GM12878 (cell line): ENCODE data around the gene ZG16. TPM values are rescaled to one million over a fixed set of nuclear protein-coding genes. Genes with fewer than 3 reads are reported as not detected.

Experiments
- GABPA ChIP-seq: IDR thresholded peaks from 2 replicates; pipeline ENCODE4 v1.6.1; 2014; ENCODE audit warnings: antibody characterized with exemption, low read depth, mild to moderate bottlenecking, inconsistent platforms
- IRF4 ChIP-seq: IDR thresholded peaks from 2 replicates; pipeline ENCODE4 v1.6.1; 2011; ENCODE audit warnings: low read depth, low read length
- MTA3 ChIP-seq: IDR thresholded peaks from 2 replicates; pipeline ENCODE4 v1.6.1; 2012; ENCODE audit warnings: low read length, inconsistent platforms, borderline replicate concordance
- PML ChIP-seq: IDR thresholded peaks from 2 replicates; pipeline ENCODE4 v1.6.1; 2012; ENCODE audit warnings: low read length, inconsistent platforms
- POLR2AphosphoS5 ChIP-seq: IDR thresholded peaks from 2 replicates; pipeline ENCODE4 v1.6.1; 2011; ENCODE audit warnings: mild to moderate bottlenecking, low read length, inconsistent platforms
- RCOR1 ChIP-seq: conservative IDR thresholded peaks from 2 replicates; pipeline ENCODE4 v1.6.1; 2012; ENCODE audit warnings: low read depth, low read length, improper control_type of control experiment
- SIN3A ChIP-seq: IDR thresholded peaks from 2 replicates; pipeline ENCODE4 v1.6.1; 2012; ENCODE audit warnings: low read depth, low read length, improper control_type of control experiment
- WRNIP1 ChIP-seq: IDR thresholded peaks from 2 replicates; pipeline ENCODE4 v1.6.1; 2011; ENCODE audit warnings: low read depth, low read length, improper control_type of control experiment, borderline replicate concordance
- ZNF207 ChIP-seq: fragments of 450-650 bp; IDR thresholded peaks from 2 replicates; pipeline ENCODE4 v1.6.1; 2014; ENCODE audit warnings: antibody characterized with exemption, mild to moderate bottlenecking, borderline replicate concordance
- polyA plus RNA-seq, 11 experiments: library from polyadenylated mRNA; depleted of rRNA in 4 of 11; unstranded in 6 of 11; stranded (reverse) in 5 of 11; fragments of >200 nt; fragmentation: Nextera tagmentation in 4 of 11; fragmentation: Illumina TruSeq in 1 of 11; extraction: Ambion mirVana in 4 of 11; extraction: Trizol in 1 of 11; gene quantifications; 1 replicate in 1 of 11; 2 replicates in 10 of 11; pipeline versions ENCODE4 v1.2.1 to v1.2.3, GENCODE V29; 2011 to 2016; ENCODE audit warnings: inconsistent platforms in 2 of 11, missing spikeins in 2 of 11, low read depth in 1 of 11
- total RNA-seq, 4 experiments: library from RNA; depleted of rRNA in 3 of 4; stranded (reverse); fragments of >200 nt in 3 of 4; fragmentation: Illumina TruSeq in 1 of 4; extraction: Trizol in 1 of 4; gene quantifications; 2 replicates each; pipeline versions ENCODE4 v1.2.1 to v1.2.3, GENCODE V29; 2013 to 2021
- TF ChIP-seq, protein P1 (sequence below): fragments of 450-650 bp; IDR thresholded peaks from 2 replicates; pipeline ENCODE4 v1.6.1; 2017; ENCODE audit warnings: mild to moderate bottlenecking, moderate library complexity
- TF ChIP-seq, protein P2 (sequence below), 3 experiments: IDR thresholded peaks in 2 of 3; conservative IDR thresholded peaks in 1 of 3; 2 replicates each; pipeline ENCODE4 v1.5.1; 2011; ENCODE audit warnings: low read depth in 3 of 3, low read length in 3 of 3, mild to moderate bottlenecking in 3 of 3, control low read depth in 2 of 3, moderate library complexity in 2 of 3, inconsistent platforms in 1 of 3, mixed read lengths in 1 of 3; ENCODE audit not compliant: control insufficient read depth in 2 of 3, insufficient read depth in 1 of 3; ENCODE audit errors: extremely low read depth in 1 of 3
- TF ChIP-seq, protein P3 (sequence below): fragments of 450-650 bp; formaldehyde crosslinking; IDR thresholded peaks from 2 replicates; pipeline ENCODE4 v1.5.0; 2022; ENCODE audit warnings: mild to moderate bottlenecking, missing genetic modification characterization
- TF ChIP-seq, protein P4 (sequence below): fragments of 450-650 bp; IDR thresholded peaks from 2 replicates; pipeline ENCODE4 v1.6.1; 2017; ENCODE audit warnings: mild to moderate bottlenecking, moderate library complexity
- TF ChIP-seq, protein P5 (sequence below): IDR thresholded peaks from 2 replicates; pipeline ENCODE4 v1.6.1; 2011; ENCODE audit warnings: low read depth, low read length, improper control_type of control experiment, borderline replicate concordance

ZG16 gene
- total and polyA plus RNA-seq, 10 of the 15 experiments (the other 5 are each of a cell fraction or from before 2014, with no cell fraction given), result not detected

DNA sequence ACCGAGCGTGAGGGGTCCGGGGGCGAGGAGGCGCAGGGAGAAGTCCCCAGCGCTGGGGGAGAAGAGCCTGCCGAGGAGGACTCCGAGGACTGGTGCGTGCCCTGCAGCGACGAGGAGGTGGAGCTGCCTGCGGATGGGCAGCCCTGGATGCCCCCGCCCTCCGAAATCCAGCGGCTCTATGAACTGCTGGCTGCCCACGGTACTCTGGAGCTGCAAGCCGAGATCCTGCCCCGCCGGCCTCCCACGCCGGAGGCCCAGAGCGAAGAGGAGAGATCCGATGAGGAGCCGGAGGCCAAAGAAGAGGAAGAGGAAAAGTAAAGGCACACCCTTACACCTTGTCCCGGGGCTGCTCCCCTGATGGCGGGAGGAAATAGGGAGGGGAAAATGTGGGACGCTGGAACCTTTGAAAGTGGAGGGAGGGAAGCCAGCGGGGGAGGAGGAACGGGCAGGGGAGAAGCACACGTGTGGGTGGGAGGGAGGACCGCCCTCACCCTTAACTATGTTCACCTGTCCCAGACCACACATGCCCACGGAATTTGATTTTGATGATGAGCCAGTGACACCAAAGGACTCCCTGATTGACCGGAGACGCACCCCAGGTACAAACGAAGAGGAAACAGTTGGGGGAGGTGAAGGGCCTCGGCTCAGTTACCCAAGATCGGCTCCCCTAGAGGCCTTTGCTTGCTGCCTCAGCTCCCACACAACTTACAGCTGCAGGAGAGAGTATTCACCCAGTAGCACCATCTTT, 38.8 kb downstream of the ZG16 start (continued):
- TF ChIP-seq, protein P1, sequence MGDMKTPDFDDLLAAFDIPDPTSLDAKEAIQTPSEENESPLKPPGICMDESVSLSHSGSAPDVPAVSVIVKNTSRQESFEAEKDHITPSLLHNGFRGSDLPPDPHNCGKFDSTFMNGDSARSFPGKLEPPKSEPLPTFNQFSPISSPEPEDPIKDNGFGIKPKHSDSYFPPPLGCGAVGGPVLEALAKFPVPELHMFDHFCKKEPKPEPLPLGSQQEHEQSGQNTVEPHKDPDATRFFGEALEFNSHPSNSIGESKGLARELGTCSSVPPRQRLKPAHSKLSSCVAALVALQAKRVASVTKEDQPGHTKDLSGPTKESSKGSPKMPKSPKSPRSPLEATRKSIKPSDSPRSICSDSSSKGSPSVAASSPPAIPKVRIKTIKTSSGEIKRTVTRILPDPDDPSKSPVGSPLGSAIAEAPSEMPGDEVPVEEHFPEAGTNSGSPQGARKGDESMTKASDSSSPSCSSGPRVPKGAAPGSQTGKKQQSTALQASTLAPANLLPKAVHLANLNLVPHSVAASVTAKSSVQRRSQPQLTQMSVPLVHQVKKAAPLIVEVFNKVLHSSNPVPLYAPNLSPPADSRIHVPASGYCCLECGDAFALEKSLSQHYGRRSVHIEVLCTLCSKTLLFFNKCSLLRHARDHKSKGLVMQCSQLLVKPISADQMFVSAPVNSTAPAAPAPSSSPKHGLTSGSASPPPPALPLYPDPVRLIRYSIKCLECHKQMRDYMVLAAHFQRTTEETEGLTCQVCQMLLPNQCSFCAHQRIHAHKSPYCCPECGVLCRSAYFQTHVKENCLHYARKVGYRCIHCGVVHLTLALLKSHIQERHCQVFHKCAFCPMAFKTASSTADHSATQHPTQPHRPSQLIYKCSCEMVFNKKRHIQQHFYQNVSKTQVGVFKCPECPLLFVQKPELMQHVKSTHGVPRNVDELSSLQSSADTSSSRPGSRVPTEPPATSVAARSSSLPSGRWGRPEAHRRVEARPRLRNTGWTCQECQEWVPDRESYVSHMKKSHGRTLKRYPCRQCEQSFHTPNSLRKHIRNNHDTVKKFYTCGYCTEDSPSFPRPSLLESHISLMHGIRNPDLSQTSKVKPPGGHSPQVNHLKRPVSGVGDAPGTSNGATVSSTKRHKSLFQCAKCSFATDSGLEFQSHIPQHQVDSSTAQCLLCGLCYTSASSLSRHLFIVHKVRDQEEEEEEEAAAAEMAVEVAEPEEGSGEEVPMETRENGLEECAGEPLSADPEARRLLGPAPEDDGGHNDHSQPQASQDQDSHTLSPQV, result no peak
- no peak for TF ChIP-seq ZNF207
- no peak for TF ChIP-seq SIN3A
- TF ChIP-seq GABPA, result no peak
- TF ChIP-seq, protein P2, sequence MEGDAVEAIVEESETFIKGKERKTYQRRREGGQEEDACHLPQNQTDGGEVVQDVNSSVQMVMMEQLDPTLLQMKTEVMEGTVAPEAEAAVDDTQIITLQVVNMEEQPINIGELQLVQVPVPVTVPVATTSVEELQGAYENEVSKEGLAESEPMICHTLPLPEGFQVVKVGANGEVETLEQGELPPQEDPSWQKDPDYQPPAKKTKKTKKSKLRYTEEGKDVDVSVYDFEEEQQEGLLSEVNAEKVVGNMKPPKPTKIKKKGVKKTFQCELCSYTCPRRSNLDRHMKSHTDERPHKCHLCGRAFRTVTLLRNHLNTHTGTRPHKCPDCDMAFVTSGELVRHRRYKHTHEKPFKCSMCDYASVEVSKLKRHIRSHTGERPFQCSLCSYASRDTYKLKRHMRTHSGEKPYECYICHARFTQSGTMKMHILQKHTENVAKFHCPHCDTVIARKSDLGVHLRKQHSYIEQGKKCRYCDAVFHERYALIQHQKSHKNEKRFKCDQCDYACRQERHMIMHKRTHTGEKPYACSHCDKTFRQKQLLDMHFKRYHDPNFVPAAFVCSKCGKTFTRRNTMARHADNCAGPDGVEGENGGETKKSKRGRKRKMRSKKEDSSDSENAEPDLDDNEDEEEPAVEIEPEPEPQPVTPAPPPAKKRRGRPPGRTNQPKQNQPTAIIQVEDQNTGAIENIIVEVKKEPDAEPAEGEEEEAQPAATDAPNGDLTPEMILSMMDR (IDR thresholded peaks at IDR 0.05 in 2 of 3, conservative IDR thresholded peaks at IDR 0.05 in 1 of 3; ENCODE audit: control insufficient read depth in 2 of 3, extremely low read depth in 1 of 3, insufficient read depth in 1 of 3, low read depth in 3 of 3, low read length in 3 of 3), result peak in 2 of 3 experiments; percentile 30 to 37; a peak in 2 of 6 replicates
- TF ChIP-seq RCOR1, result no peak
- TF ChIP-seq, protein P3, sequence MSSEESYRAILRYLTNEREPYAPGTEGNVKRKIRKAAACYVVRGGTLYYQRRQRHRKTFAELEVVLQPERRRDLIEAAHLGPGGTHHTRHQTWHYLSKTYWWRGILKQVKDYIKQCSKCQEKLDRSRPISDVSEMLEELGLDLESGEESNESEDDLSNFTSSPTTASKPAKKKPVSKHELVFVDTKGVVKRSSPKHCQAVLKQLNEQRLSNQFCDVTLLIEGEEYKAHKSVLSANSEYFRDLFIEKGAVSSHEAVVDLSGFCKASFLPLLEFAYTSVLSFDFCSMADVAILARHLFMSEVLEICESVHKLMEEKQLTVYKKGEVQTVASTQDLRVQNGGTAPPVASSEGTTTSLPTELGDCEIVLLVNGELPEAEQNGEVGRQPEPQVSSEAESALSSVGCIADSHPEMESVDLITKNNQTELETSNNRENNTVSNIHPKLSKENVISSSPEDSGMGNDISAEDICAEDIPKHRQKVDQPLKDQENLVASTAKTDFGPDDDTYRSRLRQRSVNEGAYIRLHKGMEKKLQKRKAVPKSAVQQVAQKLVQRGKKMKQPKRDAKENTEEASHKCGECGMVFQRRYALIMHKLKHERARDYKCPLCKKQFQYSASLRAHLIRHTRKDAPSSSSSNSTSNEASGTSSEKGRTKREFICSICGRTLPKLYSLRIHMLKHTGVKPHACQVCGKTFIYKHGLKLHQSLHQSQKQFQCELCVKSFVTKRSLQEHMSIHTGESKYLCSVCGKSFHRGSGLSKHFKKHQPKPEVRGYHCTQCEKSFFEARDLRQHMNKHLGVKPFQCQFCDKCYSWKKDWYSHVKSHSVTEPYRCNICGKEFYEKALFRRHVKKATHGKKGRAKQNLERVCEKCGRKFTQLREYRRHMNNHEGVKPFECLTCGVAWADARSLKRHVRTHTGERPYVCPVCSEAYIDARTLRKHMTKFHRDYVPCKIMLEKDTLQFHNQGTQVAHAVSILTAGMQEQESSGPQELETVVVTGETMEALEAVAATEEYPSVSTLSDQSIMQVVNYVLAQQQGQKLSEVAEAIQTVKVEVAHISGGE, result no peak
- TF ChIP-seq, protein P4, sequence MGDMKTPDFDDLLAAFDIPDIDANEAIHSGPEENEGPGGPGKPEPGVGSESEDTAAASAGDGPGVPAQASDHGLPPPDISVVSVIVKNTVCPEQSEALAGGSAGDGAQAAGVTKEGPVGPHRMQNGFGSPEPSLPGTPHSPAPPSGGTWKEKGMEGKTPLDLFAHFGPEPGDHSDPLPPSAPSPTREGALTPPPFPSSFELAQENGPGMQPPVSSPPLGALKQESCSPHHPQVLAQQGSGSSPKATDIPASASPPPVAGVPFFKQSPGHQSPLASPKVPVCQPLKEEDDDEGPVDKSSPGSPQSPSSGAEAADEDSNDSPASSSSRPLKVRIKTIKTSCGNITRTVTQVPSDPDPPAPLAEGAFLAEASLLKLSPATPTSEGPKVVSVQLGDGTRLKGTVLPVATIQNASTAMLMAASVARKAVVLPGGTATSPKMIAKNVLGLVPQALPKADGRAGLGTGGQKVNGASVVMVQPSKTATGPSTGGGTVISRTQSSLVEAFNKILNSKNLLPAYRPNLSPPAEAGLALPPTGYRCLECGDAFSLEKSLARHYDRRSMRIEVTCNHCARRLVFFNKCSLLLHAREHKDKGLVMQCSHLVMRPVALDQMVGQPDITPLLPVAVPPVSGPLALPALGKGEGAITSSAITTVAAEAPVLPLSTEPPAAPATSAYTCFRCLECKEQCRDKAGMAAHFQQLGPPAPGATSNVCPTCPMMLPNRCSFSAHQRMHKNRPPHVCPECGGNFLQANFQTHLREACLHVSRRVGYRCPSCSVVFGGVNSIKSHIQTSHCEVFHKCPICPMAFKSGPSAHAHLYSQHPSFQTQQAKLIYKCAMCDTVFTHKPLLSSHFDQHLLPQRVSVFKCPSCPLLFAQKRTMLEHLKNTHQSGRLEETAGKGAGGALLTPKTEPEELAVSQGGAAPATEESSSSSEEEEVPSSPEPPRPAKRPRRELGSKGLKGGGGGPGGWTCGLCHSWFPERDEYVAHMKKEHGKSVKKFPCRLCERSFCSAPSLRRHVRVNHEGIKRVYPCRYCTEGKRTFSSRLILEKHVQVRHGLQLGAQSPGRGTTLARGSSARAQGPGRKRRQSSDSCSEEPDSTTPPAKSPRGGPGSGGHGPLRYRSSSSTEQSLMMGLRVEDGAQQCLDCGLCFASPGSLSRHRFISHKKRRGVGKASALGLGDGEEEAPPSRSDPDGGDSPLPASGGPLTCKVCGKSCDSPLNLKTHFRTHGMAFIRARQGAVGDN, result no peak
- no peak for TF ChIP-seq WRNIP1
- no peak for TF ChIP-seq PML
- TF ChIP-seq IRF4, result no peak
- TF ChIP-seq, protein P5, sequence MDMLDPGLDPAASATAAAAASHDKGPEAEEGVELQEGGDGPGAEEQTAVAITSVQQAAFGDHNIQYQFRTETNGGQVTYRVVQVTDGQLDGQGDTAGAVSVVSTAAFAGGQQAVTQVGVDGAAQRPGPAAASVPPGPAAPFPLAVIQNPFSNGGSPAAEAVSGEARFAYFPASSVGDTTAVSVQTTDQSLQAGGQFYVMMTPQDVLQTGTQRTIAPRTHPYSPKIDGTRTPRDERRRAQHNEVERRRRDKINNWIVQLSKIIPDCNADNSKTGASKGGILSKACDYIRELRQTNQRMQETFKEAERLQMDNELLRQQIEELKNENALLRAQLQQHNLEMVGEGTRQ, result no peak
- no peak for TF ChIP-seq POLR2AphosphoS5
- TF ChIP-seq MTA3, result no peak
